Skin epidermis (tissue), 12 donors: ENCODE measurements around the gene CHST9.
"Not testable (repeated sequence)": the region's sequence is repeated elsewhere in the genome, so short reads cannot be mapped to it uniquely, and the experiment has no call there.

Source experiments
- H3K27ac ChIP-seq, 21 experiments: fragments of 200-600 bp; sonication (generic) in 11 of 21; one replicate each; pipeline ENCODE4 v1.5.0; 2020; ENCODE audit warnings: mild to moderate bottlenecking in 3 of 21, inconsistent platforms in 2 of 21, moderate library complexity in 2 of 21
- H3K4me3 ChIP-seq, 7 experiments: fragments of 200-600 bp; sonication (generic) in 2 of 7; one replicate each; pipeline ENCODE4 v1.5.0; 2020; ENCODE audit warnings: inconsistent platforms in 2 of 7, mild to moderate bottlenecking in 2 of 7, moderate library complexity in 1 of 7

The CHST9 gene

GRCh38 chr18:26961839-26962238 lies 223.3 kb downstream of the CHST9 start:
- Histone ChIP-seq H3K4me3 (no peak overlapping the region), H3K27ac (no peak overlapping the region)

DNA sequence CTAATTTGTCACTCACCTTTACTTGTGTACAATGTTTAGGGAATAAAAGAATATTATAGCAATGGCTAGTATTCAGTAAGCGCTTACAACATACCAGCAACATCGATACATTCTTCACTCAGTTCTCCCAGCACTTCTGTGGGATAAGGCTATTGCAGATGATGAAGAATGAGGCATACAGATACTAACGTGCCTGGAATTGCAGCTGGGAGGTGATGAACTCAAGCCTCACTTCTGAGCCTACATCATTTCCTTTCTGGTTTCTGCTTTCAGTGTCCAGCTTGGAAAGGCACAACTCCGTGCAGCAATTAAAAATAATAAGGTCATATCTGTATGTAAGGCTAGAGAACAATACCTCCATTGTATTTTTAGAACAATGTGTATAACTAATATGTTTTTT lies 224.2 kb downstream of the CHST9 start:
- no peak overlapping the region for H3K27ac ChIP-seq
- H3K4me3 ChIP-seq: no peak overlapping the region

DNA sequence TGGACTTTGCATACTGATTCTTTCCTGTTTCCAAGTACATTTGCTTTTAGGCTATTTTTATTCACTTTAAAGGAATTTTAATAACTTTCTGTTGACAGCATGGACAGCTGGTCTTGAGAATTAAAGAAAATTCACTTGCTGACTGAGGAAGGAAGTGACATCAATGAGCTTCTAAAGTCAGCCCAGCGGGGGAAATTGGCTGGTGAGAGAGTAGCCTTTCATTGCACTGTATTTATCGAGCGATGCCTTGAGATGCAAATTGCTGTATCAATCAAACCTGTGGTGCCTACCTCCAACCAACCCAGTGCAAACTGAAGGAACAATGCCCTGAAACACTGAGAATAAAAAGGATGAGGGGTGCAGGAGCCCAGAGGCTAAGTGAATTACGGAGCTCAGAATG lies 228.2 kb downstream of the CHST9 start:
- H3K27ac ChIP-seq: no peak overlapping the region
- no peak overlapping the region for H3K4me3 ChIP-seq

DNA sequence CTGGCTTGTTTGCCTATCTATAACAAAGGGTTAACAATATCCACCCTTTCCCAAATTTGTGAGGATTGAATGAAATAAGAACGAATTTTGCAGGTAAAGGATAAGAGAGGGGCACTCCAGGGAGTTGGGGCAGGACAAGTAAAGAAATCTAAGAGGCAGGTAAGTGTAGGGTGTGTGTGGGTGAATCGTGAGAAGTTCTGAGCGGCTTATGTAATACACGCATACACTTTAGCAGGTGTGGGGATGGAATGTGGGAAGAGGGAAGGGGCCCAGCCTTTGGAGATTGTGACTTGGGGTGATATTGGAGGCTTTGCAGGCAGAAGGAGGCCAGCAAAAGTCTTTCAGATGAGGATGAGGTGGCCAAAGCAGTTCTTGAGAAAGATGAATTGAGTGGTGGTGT lies 236.4 kb downstream of the CHST9 start:
- no peak overlapping the region for H3K27ac ChIP-seq
- H3K4me3 ChIP-seq: no peak overlapping the region

DNA sequence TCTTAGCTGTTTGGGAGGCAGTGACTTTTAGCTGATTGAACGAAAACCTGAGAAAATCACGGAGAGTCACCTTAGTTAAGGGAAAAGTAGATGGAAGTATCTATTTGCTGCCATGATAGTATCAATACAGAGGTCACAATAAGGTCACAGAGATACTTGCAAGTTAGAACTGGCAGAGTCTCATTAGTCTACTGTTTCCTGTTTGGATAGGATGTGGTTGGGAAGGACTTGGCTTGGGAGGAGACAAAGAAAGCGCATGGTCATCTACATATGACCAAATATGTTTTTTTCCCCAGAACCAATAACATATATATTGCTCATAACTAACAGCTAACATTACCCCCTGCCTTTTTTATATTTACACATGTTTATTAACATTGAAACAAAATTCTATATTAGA lies 241.2 kb downstream of the CHST9 start:
- Histone ChIP-seq H3K27ac (no peak overlapping the region), H3K4me3 (no peak overlapping the region)

DNA sequence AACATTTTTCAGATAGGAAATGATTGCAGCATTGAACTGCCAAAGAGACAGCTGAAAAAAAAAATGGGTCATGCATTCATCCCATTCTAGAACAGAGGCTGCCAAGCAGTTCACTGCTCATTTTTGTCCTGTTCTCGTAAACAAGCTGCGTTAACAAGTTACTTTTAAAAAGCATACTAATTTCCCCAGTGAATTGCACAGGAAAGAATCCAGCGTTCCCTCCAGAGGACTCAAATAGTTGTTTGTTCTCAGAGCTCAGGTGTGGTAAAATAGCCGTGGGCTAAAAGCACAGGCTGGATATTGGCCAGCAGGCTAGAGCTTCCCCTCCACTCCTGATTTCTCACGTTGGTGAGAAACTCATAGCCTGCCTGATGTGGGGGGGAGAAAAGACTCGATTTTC lies 243.5 kb downstream of the CHST9 start:
- no peak overlapping the region for H3K4me3 ChIP-seq
- no peak overlapping the region for H3K27ac ChIP-seq

DNA sequence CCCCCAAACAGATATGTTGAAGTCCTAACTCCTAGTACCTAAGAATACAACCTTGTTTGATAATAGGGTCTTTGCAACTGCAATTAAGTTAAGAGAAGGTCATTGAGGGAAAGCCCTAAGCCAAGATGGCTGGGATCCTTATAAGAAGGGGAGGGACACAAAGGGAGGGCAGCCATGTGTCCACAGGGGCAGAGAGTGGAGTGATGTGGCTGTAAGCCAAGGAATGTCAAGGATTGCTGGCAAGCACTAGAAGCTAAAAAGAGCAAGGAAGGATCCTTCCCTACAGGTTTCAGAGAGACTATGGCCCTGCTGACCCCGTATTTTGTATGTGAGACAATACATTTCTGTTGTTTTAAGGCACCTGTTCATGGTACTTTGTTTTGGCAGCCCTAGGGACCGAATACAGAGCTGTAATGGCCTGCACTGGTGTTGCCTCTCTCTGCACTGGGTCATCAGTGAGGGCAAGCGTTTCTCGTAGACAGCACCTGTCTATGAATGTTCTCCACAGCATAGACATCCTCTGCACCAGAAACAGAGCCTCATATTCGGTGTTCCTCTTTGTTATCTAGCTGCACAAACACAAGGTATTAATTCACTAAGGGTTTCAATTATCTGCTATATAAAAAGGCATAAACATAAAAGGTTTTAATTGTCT lies 244.2 kb downstream of the CHST9 start:
- Histone ChIP-seq H3K27ac (no peak overlapping the region), H3K4me3 (no peak overlapping the region)

- H3K27ac ChIP-seq: no peak overlapping the region
- H3K4me3 ChIP-seq: no peak overlapping the region
Measured at GRCh38 chr18:26931659-26932058, 253.4 kb downstream of the CHST9 start.

GRCh38 chr18:26930630-26931029 lies 254.5 kb downstream of the CHST9 start:
- no peak overlapping the region for H3K4me3 ChIP-seq
- H3K27ac ChIP-seq: no peak overlapping the region

DNA sequence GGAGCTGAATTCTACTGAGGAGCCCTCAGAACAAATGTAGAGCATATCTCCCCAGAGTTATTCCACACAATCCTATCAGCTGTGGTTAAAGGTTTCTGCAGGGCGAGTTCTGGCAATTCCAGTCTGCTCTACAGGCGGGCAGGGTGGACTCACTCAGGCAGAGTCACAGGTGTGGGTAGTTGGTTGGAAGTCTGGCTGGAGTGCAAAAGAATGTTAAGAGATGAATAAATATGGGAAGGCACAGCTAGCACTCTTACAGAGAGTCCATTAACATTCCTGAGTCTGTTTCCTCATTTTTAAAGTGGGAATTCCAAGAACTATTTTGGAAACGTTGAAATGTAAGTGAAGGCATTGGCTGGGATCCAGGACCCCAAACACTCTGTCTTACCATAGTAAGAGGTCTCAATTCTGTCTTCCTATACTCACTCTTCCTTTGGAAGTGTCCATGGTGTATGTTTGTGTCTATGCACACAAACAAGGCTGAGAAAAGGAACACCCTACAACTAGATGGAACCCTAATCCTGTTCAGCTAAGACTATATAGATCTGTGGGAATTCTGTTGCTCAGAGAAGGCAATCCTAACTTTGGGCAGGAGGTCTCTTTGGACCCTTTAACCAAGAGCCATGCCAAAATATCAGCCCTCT lies 256.3 kb downstream of the CHST9 start:
- Histone ChIP-seq H3K4me3 (no peak overlapping the region), H3K27ac (no peak overlapping the region)

DNA sequence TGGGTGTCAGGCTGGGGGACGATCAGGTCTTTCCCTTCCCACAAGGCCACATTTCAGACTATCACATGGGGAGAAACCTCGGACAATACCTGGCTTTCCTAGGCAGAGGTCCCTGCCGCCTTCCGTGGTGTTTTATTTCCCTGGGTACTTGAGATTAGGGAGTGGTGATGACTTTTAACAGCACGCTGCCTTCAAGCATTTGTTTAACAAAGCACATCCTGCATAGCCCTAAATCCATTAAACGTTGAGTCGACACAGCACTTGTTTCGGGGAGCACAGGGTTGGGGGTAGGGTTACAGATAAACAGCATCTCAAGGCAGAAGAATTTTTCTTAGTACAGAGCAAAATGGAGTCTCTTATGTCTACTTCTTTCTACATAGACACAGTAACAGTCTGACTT lies 257.3 kb downstream of the CHST9 start:
- H3K27ac ChIP-seq: not testable (repeated sequence)

GRCh38 chr18:26926066-26926675 lies 258.9 kb downstream of the CHST9 start:
- Histone ChIP-seq H3K4me3 (no peak overlapping the region), H3K27ac (no peak overlapping the region)

More for the DNA sequence above, 257.3 kb downstream of the CHST9 start:
- not testable (repeated sequence) for H3K4me3 ChIP-seq

DNA sequence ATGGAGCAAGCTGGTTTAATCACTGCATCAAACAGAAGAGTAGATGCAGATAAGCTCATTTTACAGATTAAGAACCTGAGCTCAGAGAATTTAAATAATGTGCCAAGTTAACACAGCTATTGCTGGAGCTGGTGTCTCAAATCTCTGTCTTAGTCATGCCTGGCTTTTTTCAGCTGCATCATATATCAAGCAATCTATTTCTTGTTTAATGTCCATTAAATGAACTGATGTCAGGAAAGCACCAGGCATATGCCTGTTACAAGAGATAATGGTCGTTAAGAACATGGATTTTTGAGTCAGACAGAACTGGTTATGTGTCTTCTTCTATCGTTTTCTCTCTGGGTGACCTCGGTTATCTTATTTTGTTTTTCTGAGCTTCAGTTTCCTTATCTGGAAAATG lies 259.8 kb downstream of the CHST9 start:
- no peak overlapping the region for H3K4me3 ChIP-seq
- no peak overlapping the region for H3K27ac ChIP-seq

DNA sequence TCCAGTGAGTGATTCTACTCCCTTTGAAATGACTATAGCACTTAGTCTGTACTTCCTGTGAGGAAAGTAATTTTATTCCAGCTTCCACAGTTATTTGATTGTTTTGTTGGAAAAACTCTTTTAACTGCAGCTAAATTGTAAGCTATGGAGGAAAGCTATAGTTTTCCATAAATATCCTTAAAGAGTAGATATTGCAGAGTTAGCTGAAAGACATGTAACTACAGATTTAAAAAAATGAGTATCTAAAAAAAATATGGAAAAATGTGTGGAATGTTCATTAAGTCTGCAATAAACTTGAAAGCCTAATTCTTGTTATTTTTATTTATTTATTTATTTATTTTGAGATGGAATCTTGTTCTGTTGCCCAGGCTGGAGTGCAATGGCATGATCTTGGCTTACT lies 262.8 kb downstream of the CHST9 start:
- Histone ChIP-seq H3K27ac (no peak overlapping the region), H3K4me3 (no peak overlapping the region)

DNA sequence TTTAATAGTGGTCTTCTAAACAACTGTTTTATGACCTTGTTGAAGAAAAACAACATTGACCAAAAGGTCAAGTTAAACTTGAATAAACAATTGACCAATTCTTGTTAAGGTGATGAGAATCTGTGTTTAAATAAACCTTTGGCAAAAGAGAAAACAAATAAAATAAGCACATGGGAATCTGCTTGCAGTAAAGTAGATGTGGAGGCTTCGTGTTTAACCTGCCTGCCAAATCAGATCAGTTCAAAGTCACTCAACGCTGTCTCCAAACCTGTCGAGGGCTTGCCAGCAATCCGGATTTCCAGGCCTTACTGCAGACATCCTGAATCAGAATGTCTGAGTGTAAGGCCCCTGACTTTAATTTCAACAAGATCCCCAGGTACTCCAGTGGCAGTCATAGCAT lies 264.5 kb downstream of the CHST9 start:
- H3K4me3 ChIP-seq: no peak overlapping the region
- no peak overlapping the region for H3K27ac ChIP-seq

GRCh38 chr18:26919627-26920026 lies 265.5 kb downstream of the CHST9 start:
- H3K27ac ChIP-seq: no peak overlapping the region

GRCh38 chr18:26919201-26919600 lies 265.9 kb downstream of the CHST9 start:
- Histone ChIP-seq H3K4me3 (no peak overlapping the region), H3K27ac (no peak overlapping the region)

More at GRCh38 chr18:26919627-26920026, 265.5 kb downstream of the CHST9 start:
- no peak overlapping the region for H3K4me3 ChIP-seq

- H3K27ac ChIP-seq: no peak overlapping the region
Measured at GRCh38 chr18:26911840-26912239, 273.3 kb downstream of the CHST9 start.

GRCh38 chr18:26909599-26910290 lies 275.4 kb downstream of the CHST9 start:
- H3K4me3 ChIP-seq: no peak overlapping the region
- no peak overlapping the region for H3K27ac ChIP-seq

More at GRCh38 chr18:26911840-26912239, 273.3 kb downstream of the CHST9 start:
- H3K4me3 ChIP-seq: no peak overlapping the region

DNA sequence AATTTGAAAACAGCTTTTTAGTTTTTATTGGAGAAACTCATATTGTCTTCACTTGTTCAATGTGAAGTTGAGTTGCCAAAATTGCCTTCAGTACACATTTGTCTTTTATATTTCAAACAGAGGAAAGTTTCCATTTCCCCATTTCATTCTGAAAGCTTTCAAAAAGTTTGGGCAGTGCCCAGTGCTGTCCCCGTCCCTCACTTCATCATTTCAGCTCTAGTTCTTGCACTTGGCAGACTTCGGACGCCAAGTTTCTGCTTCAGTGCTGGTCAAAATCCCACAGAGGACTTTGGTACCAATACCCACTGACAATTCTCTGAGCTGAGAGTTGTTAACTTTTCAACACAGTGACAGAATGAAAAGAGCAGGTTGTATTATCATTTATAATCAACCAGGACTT lies 276.2 kb downstream of the CHST9 start:
- Histone ChIP-seq H3K4me3 (no peak overlapping the region), H3K27ac (no peak overlapping the region)

DNA sequence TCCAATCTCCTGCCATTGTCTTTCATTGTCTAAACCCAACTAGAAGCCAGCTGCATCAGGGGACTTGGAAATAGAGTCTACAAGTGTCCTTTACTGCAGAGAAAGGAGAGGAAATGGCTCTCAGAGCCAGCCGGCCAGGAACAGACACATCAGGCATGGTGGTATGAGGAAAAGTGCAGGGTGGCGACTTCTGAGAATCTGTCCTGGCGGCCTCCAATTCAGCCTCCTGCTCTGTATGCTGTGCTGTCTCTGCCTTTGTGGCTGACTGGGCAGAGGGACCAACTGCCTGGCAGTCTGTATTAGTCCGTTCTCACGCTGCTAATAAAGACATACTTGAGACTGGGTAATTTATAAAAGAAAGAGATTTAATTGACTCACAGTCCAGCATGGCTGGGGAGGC lies 282.8 kb downstream of the CHST9 start:
- no peak overlapping the region for H3K27ac ChIP-seq
- no peak overlapping the region for H3K4me3 ChIP-seq
